ENCODE measurements around the gene MAP6D1.

MAP6D1 gene

GRCh38 chr3:183825456-183826161 is at the start of gene MAP6D1:
Gene MAP6D1, minus strand, starts transcription at chr3:183825577. Its CDS starts 30 bp downstream, at chr3:183825547.
- peak; percentile 89 for FAIRE-seq
- DNase-seq (ENCODE audit: insufficient read length, low spot score) = peak; percentile 86

- no peak for DNase-seq (ENCODE audit: insufficient read length, low spot score)
These were observed 48.5 kb upstream of the MAP6D1 start for GRCh38 chr3:183873914-183874313.

GRCh38 chr3:183871541-183871940 is 46.2 kb upstream of the MAP6D1 start:
- DNase-seq (ENCODE audit: insufficient read length, low spot score) (no peak), FAIRE-seq (no peak)

More at GRCh38 chr3:183873914-183874313, 48.5 kb upstream of the MAP6D1 start:
- no peak for FAIRE-seq

- FAIRE-seq = no peak
- no peak for DNase-seq (ENCODE audit: insufficient read length, low spot score)
These were observed 45.2 kb upstream of the MAP6D1 start for GRCh38 chr3:183870563-183870962.

GRCh38 chr3:183868796-183869195 is 43.4 kb upstream of the MAP6D1 start:
- DNase-seq (ENCODE audit: insufficient read length, low spot score) (no peak), FAIRE-seq (no peak)

- DNase-seq (ENCODE audit: insufficient read length, low spot score) = no peak
- no peak for FAIRE-seq
These were observed 37.2 kb upstream of the MAP6D1 start for GRCh38 chr3:183862610-183863009.

GRCh38 chr3:183857863-183858262 is 32.5 kb upstream of the MAP6D1 start:
- DNase-seq (ENCODE audit: insufficient read length, low spot score) = no peak
- no peak for FAIRE-seq

- DNase-seq (ENCODE audit: insufficient read length, low spot score) = no peak
- FAIRE-seq = no peak
These were observed 29.1 kb upstream of the MAP6D1 start for GRCh38 chr3:183854318-183855035.

- FAIRE-seq (no peak), DNase-seq (ENCODE audit: insufficient read length, low spot score) (peak; percentile 54)
These were observed 20.4 kb upstream of the MAP6D1 start for GRCh38 chr3:183845608-183846288.

GRCh38 chr3:183845090-183845489 is 19.7 kb upstream of the MAP6D1 start:
- FAIRE-seq (no peak), DNase-seq (ENCODE audit: insufficient read length, low spot score) (no peak)

GRCh38 chr3:183844606-183845005 is 19.2 kb upstream of the MAP6D1 start:
- no peak for FAIRE-seq
- DNase-seq (ENCODE audit: insufficient read length, low spot score) = peak; percentile 56

GRCh38 chr3:183839751-183840150 is 14.4 kb upstream of the MAP6D1 start:
- FAIRE-seq (no peak), DNase-seq (ENCODE audit: insufficient read length, low spot score) (no peak)

- FAIRE-seq = no peak
- DNase-seq (ENCODE audit: insufficient read length, low spot score) = no peak
These were observed 12.5 kb upstream of the MAP6D1 start for GRCh38 chr3:183837894-183838293.

GRCh38 chr3:183837390-183837789 is 12.0 kb upstream of the MAP6D1 start:
- no peak for DNase-seq (ENCODE audit: insufficient read length, low spot score)
- FAIRE-seq = no peak

GRCh38 chr3:183833516-183833915 is 8.1 kb upstream of the MAP6D1 start:
- no peak for FAIRE-seq
- no peak for DNase-seq (ENCODE audit: insufficient read length, low spot score)

- no peak for FAIRE-seq
These were observed 4.8 kb upstream of the MAP6D1 start for GRCh38 chr3:183830187-183830586.

GRCh38 chr3:183829466-183829865 is 4.1 kb upstream of the MAP6D1 start:
- FAIRE-seq = no peak
- no peak for DNase-seq (ENCODE audit: insufficient read length, low spot score)

More at GRCh38 chr3:183830187-183830586, 4.8 kb upstream of the MAP6D1 start:
- no peak for DNase-seq (ENCODE audit: insufficient read length, low spot score)

- FAIRE-seq (no peak), DNase-seq (ENCODE audit: insufficient read length, low spot score) (no peak)
These were observed 3.1 kb upstream of the MAP6D1 start for GRCh38 chr3:183828538-183828870.

- no peak for FAIRE-seq
- no peak for DNase-seq (ENCODE audit: insufficient read length, low spot score)
These were observed 2.6 kb upstream of the MAP6D1 start for GRCh38 chr3:183827809-183828537.

GRCh38 chr3:183826448-183827250 is 1.3 kb upstream of the MAP6D1 start:
- DNase-seq (ENCODE audit: insufficient read length, low spot score) = no peak

More at GRCh38 chr3:183826448-183827250, 1.3 kb upstream of the MAP6D1 start:
- no peak for FAIRE-seq

All from HTR-8/SVneo (cell line).